ENCODE results near the gene WDFY2. TPM values are rescaled to one million over a fixed set of nuclear protein-coding genes. Genes with fewer than 3 reads are reported as not detected.
A peak's percentile ranks its signal among the peaks of the same experiment; 100 is the strongest.

The WDFY2 gene
- total and polyA plus RNA-seq, 4 donors: 3.4 to 10.5 (median 5.8) TPM

GRCh38 chr13:51804295-51805172, 220.3 kb downstream of the WDFY2 start:
- 26% methylated on average over 31 of the region's 31 CpGs for WGBS
- peak overlapping the region; percentile 33 to 96 for H3K9ac ChIP-seq (ENCODE audit: low read depth in 1 of 2, low read length in 2 of 2)
- no peak for DNase-seq (ENCODE audit: low spot score)
- TF ChIP-seq HNF4A (conservative IDR thresholded peaks at IDR 0.05): no peak
- peak in 1 of 2 donors; percentile 23 for TF ChIP-seq RAD21 (IDR thresholded peaks at IDR 0.05)
- TF ChIP-seq GABPA (IDR thresholded peaks at IDR 0.05 in 1 of 2, conservative IDR thresholded peaks at IDR 0.05 in 1 of 2): no peak
- TF ChIP-seq RXRA (IDR thresholded peaks at IDR 0.05): no peak
- peak; percentile 57 for TF ChIP-seq YY1 (IDR thresholded peaks at IDR 0.05)
- TF ChIP-seq NR2F2 (IDR thresholded peaks at IDR 0.05): no peak
- no peak for TF ChIP-seq FOXA2 (IDR thresholded peaks at IDR 0.05)
- TF ChIP-seq ZBTB33 (IDR thresholded peaks at IDR 0.05): no peak
- TF ChIP-seq EGR1 (IDR thresholded peaks at IDR 0.05; ENCODE audit: low read depth in 2 of 2): no peak
- H3K36me3 ChIP-seq (ENCODE audit: control insufficient read depth in 4 of 4, insufficient read depth in 3 of 4, low read depth in 1 of 4, low read length in 3 of 4): no peaks in the 10 kb centered on the region
- H3K4me3 ChIP-seq (ENCODE audit: low read depth in 1 of 3, low read length in 3 of 3): peak overlapping the region; percentile 59 to 89 (median 70)
- H3K27me3 ChIP-seq (ENCODE audit: control insufficient read depth in 4 of 4, insufficient read depth in 4 of 4, low read length in 3 of 4): no peaks in the 10 kb centered on the region
- H3K4me1 ChIP-seq (ENCODE audit: control insufficient read depth in 4 of 4, insufficient read depth in 4 of 4, low read length in 3 of 4): peaks cover 4 to 38% (median 22%) of the 10 kb centered on the region in 4 donors
- H3K27ac ChIP-seq (ENCODE audit: low read depth in 1 of 2, low read length in 2 of 2): peak overlapping the region; percentile 99 to 100
- H3K9me3 ChIP-seq (ENCODE audit: control insufficient read depth in 4 of 4, low read length in 3 of 4): no peaks in the 10 kb centered on the region

- Histone ChIP-seq H3K4me3 (ENCODE audit: low read depth in 1 of 3, low read length in 3 of 3) (no peak overlapping the region), H3K9me3 (ENCODE audit: control insufficient read depth in 4 of 4, low read length in 3 of 4) (no peaks in the 10 kb centered on the region), H3K27ac (ENCODE audit: low read depth in 1 of 2, low read length in 2 of 2) (peak overlapping the region in 1 of 2 donors; percentile 99), H3K4me1 (ENCODE audit: control insufficient read depth in 4 of 4, insufficient read depth in 4 of 4, low read length in 3 of 4) (peaks cover 4 to 34% (median 22%) of the 10 kb centered on the region in 4 donors), H3K9ac (ENCODE audit: low read depth in 1 of 2, low read length in 2 of 2) (no peak overlapping the region), H3K27me3 (ENCODE audit: control insufficient read depth in 4 of 4, insufficient read depth in 4 of 4, low read length in 3 of 4) (no peaks in the 10 kb centered on the region), H3K36me3 (ENCODE audit: control insufficient read depth in 4 of 4, insufficient read depth in 3 of 4, low read depth in 1 of 4, low read length in 3 of 4) (no peaks in the 10 kb centered on the region)
- WGBS: 95% methylated on average over 4 of the region's 4 CpGs
- DNase-seq (ENCODE audit: low spot score): no peak
- TF ChIP-seq NR2F2 (IDR thresholded peaks at IDR 0.05) (no peak), FOXA2 (IDR thresholded peaks at IDR 0.05) (no peak), EGR1 (IDR thresholded peaks at IDR 0.05; ENCODE audit: low read depth in 2 of 2) (no peak), ATF3 (IDR thresholded peaks at IDR 0.05) (no peak)
Measured at GRCh38 chr13:51805313-51805712, 221.1 kb downstream of the WDFY2 start.

- Histone ChIP-seq H3K4me1 (ENCODE audit: control insufficient read depth in 4 of 4, insufficient read depth in 4 of 4, low read length in 3 of 4) (peaks cover 4 to 32% (median 19%) of the 10 kb centered on the region in 4 donors), H3K36me3 (ENCODE audit: control insufficient read depth in 4 of 4, insufficient read depth in 3 of 4, low read depth in 1 of 4, low read length in 3 of 4) (no peaks in the 10 kb centered on the region), H3K4me3 (ENCODE audit: low read depth in 1 of 3, low read length in 3 of 3) (no peak overlapping the region), H3K27me3 (ENCODE audit: control insufficient read depth in 4 of 4, insufficient read depth in 4 of 4, low read length in 3 of 4) (no peaks in the 10 kb centered on the region), H3K9me3 (ENCODE audit: control insufficient read depth in 4 of 4, low read length in 3 of 4) (no peaks in the 10 kb centered on the region), H3K27ac (ENCODE audit: low read depth in 1 of 2, low read length in 2 of 2) (no peak overlapping the region), H3K9ac (ENCODE audit: low read depth in 1 of 2, low read length in 2 of 2) (no peak overlapping the region)
- no peak for TF ChIP-seq EGR1 (IDR thresholded peaks at IDR 0.05; ENCODE audit: low read depth in 2 of 2)
- 94% methylated on average over 2 of the region's 2 CpGs for whole genome bisulfite sequencing
- no peak for DNase-seq (ENCODE audit: low spot score)
Measured at GRCh38 chr13:51805925-51806324, 221.7 kb downstream of the WDFY2 start.
